ENCODE measurements around the gene TUFM.
"Not testable (repeated sequence)": the region's sequence is repeated elsewhere in the genome, so short reads cannot be mapped to it uniquely, and the experiment has no call there.

TUFM gene

GRCh38 chr16:28875134-28876018, 29.2 kb upstream of the TUFM start:
- in situ Hi-C loops (cut with MboI; ENCODE audit: low pct_unique_long_range_greater_than_20kb, low sequenced_read_pairs, unreplicated experiment), result loop anchor here (10.0 kb wide), 1 partner anchor 69 kb away; no protein-coding TSS in a partner anchor
- DNase-seq (ENCODE audit: low spot score), result no peak
- no peak for TF ChIP-seq CTCF (IDR thresholded peaks at IDR 0.05; ENCODE audit: extremely low read depth, insufficient read depth, missing control alignments)

- DNase-seq (ENCODE audit: low spot score), result no peak
- in situ Hi-C loops (cut with MboI; ENCODE audit: low pct_unique_long_range_greater_than_20kb, low sequenced_read_pairs, unreplicated experiment), result loop anchor here (10.0 kb wide), 1 partner anchor 70 kb away; no protein-coding TSS in a partner anchor
These were observed 28.3 kb upstream of the TUFM start for GRCh38 chr16:28874406-28874805.

GRCh38 chr16:28873543-28874201, 27.5 kb upstream of the TUFM start:
- in situ Hi-C loops (cut with MboI; ENCODE audit: low pct_unique_long_range_greater_than_20kb, low sequenced_read_pairs, unreplicated experiment), result loop anchor here (10.0 kb wide), 1 partner anchor 71 kb away; no protein-coding TSS in a partner anchor
- DNase-seq (ENCODE audit: low spot score), result peak; percentile 83
- peak; percentile 78 for TF ChIP-seq CTCF (IDR thresholded peaks at IDR 0.05; ENCODE audit: extremely low read depth, insufficient read depth, missing control alignments)

More at GRCh38 chr16:28874406-28874805, 28.3 kb upstream of the TUFM start:
- TF ChIP-seq CTCF (IDR thresholded peaks at IDR 0.05; ENCODE audit: extremely low read depth, insufficient read depth, missing control alignments), result no peak

GRCh38 chr16:28872952-28873351, 26.8 kb upstream of the TUFM start:
- in situ Hi-C loops (cut with MboI; ENCODE audit: low pct_unique_long_range_greater_than_20kb, low sequenced_read_pairs, unreplicated experiment), result loop anchor here (10.0 kb wide), 1 partner anchor 72 kb away; no protein-coding TSS in a partner anchor
- DNase-seq (ENCODE audit: low spot score), result no peak
- TF ChIP-seq CTCF (IDR thresholded peaks at IDR 0.05; ENCODE audit: extremely low read depth, insufficient read depth, missing control alignments), result no peak

- in situ Hi-C loops (cut with MboI; ENCODE audit: low pct_unique_long_range_greater_than_20kb, low sequenced_read_pairs, unreplicated experiment), result no loop called here
- DNase-seq (ENCODE audit: low spot score), result no peak
- TF ChIP-seq CTCF (IDR thresholded peaks at IDR 0.05; ENCODE audit: extremely low read depth, insufficient read depth, missing control alignments), result no peak
These were observed 23.1 kb upstream of the TUFM start for GRCh38 chr16:28869201-28869600.

GRCh38 chr16:28867646-28868045, 21.5 kb upstream of the TUFM start:
- DNase-seq (ENCODE audit: low spot score); in situ Hi-C loops (cut with MboI; ENCODE audit: low pct_unique_long_range_greater_than_20kb, low sequenced_read_pairs, unreplicated experiment): not testable (repeated sequence)

- no peak for TF ChIP-seq CTCF (IDR thresholded peaks at IDR 0.05; ENCODE audit: extremely low read depth, insufficient read depth, missing control alignments)
- in situ Hi-C loops (cut with MboI; ENCODE audit: low pct_unique_long_range_greater_than_20kb, low sequenced_read_pairs, unreplicated experiment), result no loop called here
- DNase-seq (ENCODE audit: low spot score), result no peak
These were observed 21.1 kb upstream of the TUFM start for GRCh38 chr16:28867241-28867640.
